HEK293 (cell line): ENCODE data around the gene TAGLN2.

Source experiments
- CTCF ChIA-PET: fragments of 350-600 bp; formaldehyde crosslinking; extraction: SDS; loops from one replicate; lab custom pipeline; 2021; ENCODE audit warnings: antibody characterized with exemption; lab: Yijun Ruan, JAX
- POLR2A ChIA-PET: fragments of 300-600 bp; formaldehyde crosslinking; extraction: SDS; loops from one replicate; lab custom pipeline; 2020; ENCODE audit warnings: antibody characterized with exemption, inconsistent platforms; lab: Yijun Ruan, JAX
- H3K27ac ChIP-seq: fragments of 200-500 bp; sonication (Bioruptor generic); 2 replicates; pipeline ENCODE4 v1.5.1; 2014; ENCODE audit warnings: low read depth, low read length, control low read depth, inconsistent platforms; ENCODE audit errors: extremely low read depth
- H3K36me3 ChIP-seq, 2 experiments: fragments of 200-500 bp in 1 of 2; sonication (Bioruptor generic) in 1 of 2; 1 replicate in 1 of 2; 2 replicates in 1 of 2; pipeline ENCODE4 v1.5.1; 2014 to 2017; ENCODE audit warnings: inconsistent platforms in 2 of 2, low read length in 2 of 2; ENCODE audit not compliant: control insufficient read depth in 2 of 2, insufficient read depth in 1 of 2
- H3K4me1 ChIP-seq: fragments of 200-500 bp; sonication (Bioruptor generic); 2 replicates; pipeline ENCODE4 v1.5.1; 2014; ENCODE audit warnings: mild to moderate bottlenecking, low read length, inconsistent platforms; ENCODE audit not compliant: control insufficient read depth, insufficient read depth
- H3K4me3 ChIP-seq: 2 replicates; pipeline ENCODE4 v1.5.1; 2011; ENCODE audit warnings: low read depth, mild to moderate bottlenecking, control low read depth, low read length, moderate library complexity
- H3K9me3 ChIP-seq: fragments of 200-500 bp; sonication (Bioruptor generic); 2 replicates; pipeline ENCODE4 v1.5.1; 2014; ENCODE audit warnings: low read depth, low read length, inconsistent platforms; ENCODE audit not compliant: control insufficient read depth, insufficient read depth
- GLIS2 ChIP-seq: fragments of 450-650 bp; formaldehyde crosslinking; IDR thresholded peaks from 2 replicates; pipeline ENCODE4 v1.5.1; 2016; ENCODE audit warnings: missing biosample characterization, missing genetic modification characterization
- KLF10 ChIP-seq: fragments of 450-650 bp; IDR thresholded peaks from 2 replicates; pipeline ENCODE4 v1.5.1; 2018; ENCODE audit warnings: missing biosample characterization, mild to moderate bottlenecking, missing genetic modification characterization
- PRDM10 ChIP-seq: fragments of 450-650 bp; formaldehyde crosslinking; IDR thresholded peaks from 2 replicates; pipeline ENCODE4 v1.5.1; 2016; ENCODE audit warnings: missing biosample characterization, missing genetic modification characterization
- SALL2 ChIP-seq: fragments of 450-650 bp; formaldehyde crosslinking; IDR thresholded peaks from 2 replicates; pipeline ENCODE4 v1.5.0; 2017; ENCODE audit warnings: missing biosample characterization, mild to moderate bottlenecking, missing genetic modification characterization, borderline replicate concordance
- YY1 ChIP-seq: fragments of 450-650 bp; formaldehyde crosslinking; IDR thresholded peaks from 2 replicates; pipeline ENCODE4 v1.5.1; 2018; ENCODE audit warnings: missing biosample characterization, missing genetic modification characterization
- ZBTB48 ChIP-seq: fragments of 450-650 bp; formaldehyde crosslinking; IDR thresholded peaks from 2 replicates; pipeline ENCODE4 v1.5.1; 2016; ENCODE audit warnings: missing biosample characterization, missing genetic modification characterization
- ZNF155 ChIP-seq: fragments of 450-650 bp; formaldehyde crosslinking; IDR thresholded peaks from 2 replicates; pipeline ENCODE4 v1.5.1; 2016; ENCODE audit warnings: missing biosample characterization, missing genetic modification characterization
- ZNF169 ChIP-seq: fragments of 450-650 bp; formaldehyde crosslinking; IDR thresholded peaks from 2 replicates; pipeline ENCODE4 v1.5.1; 2016; ENCODE audit warnings: missing biosample characterization, missing genetic modification characterization
- ZNF221 ChIP-seq: fragments of 450-650 bp; formaldehyde crosslinking; IDR thresholded peaks from 2 replicates; pipeline ENCODE4 v1.5.1; 2017; ENCODE audit warnings: missing biosample characterization, missing genetic modification characterization, borderline replicate concordance
- ZNF350 ChIP-seq: fragments of 450-650 bp; formaldehyde crosslinking; IDR thresholded peaks from 2 replicates; pipeline ENCODE4 v1.5.0; 2017; ENCODE audit warnings: missing biosample characterization, mild to moderate bottlenecking, missing genetic modification characterization
- ZNF362 ChIP-seq: fragments of 450-650 bp; formaldehyde crosslinking; IDR thresholded peaks from 2 replicates; pipeline ENCODE4 v1.5.1; 2016; ENCODE audit warnings: missing biosample characterization, missing genetic modification characterization
- ZNF37A ChIP-seq: fragments of 450-650 bp; IDR thresholded peaks from 2 replicates; pipeline ENCODE4 v1.5.1; 2018; ENCODE audit warnings: missing biosample characterization, missing genetic modification characterization
- ZNF514 ChIP-seq: fragments of 450-650 bp; formaldehyde crosslinking; IDR thresholded peaks from 2 replicates; pipeline ENCODE4 v1.5.1; 2016; ENCODE audit warnings: missing biosample characterization, missing genetic modification characterization
- ZNF670 ChIP-seq: fragments of 450-650 bp; formaldehyde crosslinking; IDR thresholded peaks from 2 replicates; pipeline ENCODE4 v1.5.1; 2016; ENCODE audit warnings: missing biosample characterization, missing genetic modification characterization, low read depth
- ZNF692 ChIP-seq: fragments of 450-650 bp; formaldehyde crosslinking; IDR thresholded peaks from 2 replicates; pipeline ENCODE4 v1.5.1; 2016; ENCODE audit warnings: missing biosample characterization, missing genetic modification characterization
- ZNF707 ChIP-seq: fragments of 450-650 bp; formaldehyde crosslinking; IDR thresholded peaks from 2 replicates; pipeline ENCODE4 v1.5.1; 2016; ENCODE audit warnings: missing biosample characterization, missing genetic modification characterization
- ZNF76 ChIP-seq: fragments of 450-650 bp; formaldehyde crosslinking; IDR thresholded peaks from 2 replicates; pipeline ENCODE4; 2016; ENCODE audit warnings: low read depth, missing biosample characterization, missing genetic modification characterization, borderline replicate concordance
- TF ChIP-seq, protein P1 (sequence below): fragments of 450-650 bp; formaldehyde crosslinking; IDR thresholded peaks from 2 replicates; pipeline ENCODE4 v1.5.1; 2017; ENCODE audit warnings: missing biosample characterization, missing genetic modification characterization
- TF ChIP-seq, protein P2 (sequence below): fragments of 450-650 bp; formaldehyde crosslinking; IDR thresholded peaks from 2 replicates; pipeline ENCODE4 v1.5.1; 2016; ENCODE audit warnings: missing biosample characterization, missing genetic modification characterization, borderline replicate concordance

Gene TAGLN2

GRCh38 chr1:159924791-159925718 lies at the start of gene TAGLN2 (continued):
- TF ChIP-seq ZBTB48 (tag by site-specific recombination) (peak; percentile 51; the same call in 1 of the 2 replicates), GLIS2 (tag by site-specific recombination) (peak; percentile 67; the same call in 1 of the 2 replicates), ZNF707 (tag by site-specific recombination) (no peak)
- TF ChIP-seq, all 188 proteins: peak for 54

GRCh38 chr1:159974350-159974965 lies 49.2 kb upstream of the TAGLN2 start:
- CTCF ChIA-PET, result interaction anchor here (2.0 kb wide), 1 partner anchor 32 kb away, joined by 7 read pairs; no protein-coding TSS in a partner anchor
- POLR2A ChIA-PET, result no interaction called here
- H3K4me3 ChIP-seq, result no peak overlapping the region
- TF ChIP-seq ZNF37A (tag by site-specific recombination) (no peak), ZNF670 (tag by site-specific recombination) (no peak), ZNF76 (tag by site-specific recombination) (no peak), ZNF350 (no peak), SALL2 (tag by site-specific recombination) (no peak), ZNF707 (tag by site-specific recombination) (no peak), ZNF692 (tag by site-specific recombination) (no peak), ZNF221 (tag by site-specific recombination) (no peak), ZNF514 (tag by site-specific recombination) (no peak), ZNF155 (tag by site-specific recombination) (no peak), ZNF362 (tag by site-specific recombination) (no peak), PRDM10 (tag by site-specific recombination) (no peak), ZNF169 (tag by site-specific recombination) (no peak), YY1 (tag by site-specific recombination) (no peak), KLF10 (no peak)
- TF ChIP-seq, protein P1, sequence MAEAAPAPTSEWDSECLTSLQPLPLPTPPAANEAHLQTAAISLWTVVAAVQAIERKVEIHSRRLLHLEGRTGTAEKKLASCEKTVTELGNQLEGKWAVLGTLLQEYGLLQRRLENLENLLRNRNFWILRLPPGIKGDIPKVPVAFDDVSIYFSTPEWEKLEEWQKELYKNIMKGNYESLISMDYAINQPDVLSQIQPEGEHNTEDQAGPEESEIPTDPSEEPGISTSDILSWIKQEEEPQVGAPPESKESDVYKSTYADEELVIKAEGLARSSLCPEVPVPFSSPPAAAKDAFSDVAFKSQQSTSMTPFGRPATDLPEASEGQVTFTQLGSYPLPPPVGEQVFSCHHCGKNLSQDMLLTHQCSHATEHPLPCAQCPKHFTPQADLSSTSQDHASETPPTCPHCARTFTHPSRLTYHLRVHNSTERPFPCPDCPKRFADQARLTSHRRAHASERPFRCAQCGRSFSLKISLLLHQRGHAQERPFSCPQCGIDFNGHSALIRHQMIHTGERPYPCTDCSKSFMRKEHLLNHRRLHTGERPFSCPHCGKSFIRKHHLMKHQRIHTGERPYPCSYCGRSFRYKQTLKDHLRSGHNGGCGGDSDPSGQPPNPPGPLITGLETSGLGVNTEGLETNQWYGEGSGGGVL (tag by site-specific recombination), result no peak
- TF ChIP-seq, protein P2, sequence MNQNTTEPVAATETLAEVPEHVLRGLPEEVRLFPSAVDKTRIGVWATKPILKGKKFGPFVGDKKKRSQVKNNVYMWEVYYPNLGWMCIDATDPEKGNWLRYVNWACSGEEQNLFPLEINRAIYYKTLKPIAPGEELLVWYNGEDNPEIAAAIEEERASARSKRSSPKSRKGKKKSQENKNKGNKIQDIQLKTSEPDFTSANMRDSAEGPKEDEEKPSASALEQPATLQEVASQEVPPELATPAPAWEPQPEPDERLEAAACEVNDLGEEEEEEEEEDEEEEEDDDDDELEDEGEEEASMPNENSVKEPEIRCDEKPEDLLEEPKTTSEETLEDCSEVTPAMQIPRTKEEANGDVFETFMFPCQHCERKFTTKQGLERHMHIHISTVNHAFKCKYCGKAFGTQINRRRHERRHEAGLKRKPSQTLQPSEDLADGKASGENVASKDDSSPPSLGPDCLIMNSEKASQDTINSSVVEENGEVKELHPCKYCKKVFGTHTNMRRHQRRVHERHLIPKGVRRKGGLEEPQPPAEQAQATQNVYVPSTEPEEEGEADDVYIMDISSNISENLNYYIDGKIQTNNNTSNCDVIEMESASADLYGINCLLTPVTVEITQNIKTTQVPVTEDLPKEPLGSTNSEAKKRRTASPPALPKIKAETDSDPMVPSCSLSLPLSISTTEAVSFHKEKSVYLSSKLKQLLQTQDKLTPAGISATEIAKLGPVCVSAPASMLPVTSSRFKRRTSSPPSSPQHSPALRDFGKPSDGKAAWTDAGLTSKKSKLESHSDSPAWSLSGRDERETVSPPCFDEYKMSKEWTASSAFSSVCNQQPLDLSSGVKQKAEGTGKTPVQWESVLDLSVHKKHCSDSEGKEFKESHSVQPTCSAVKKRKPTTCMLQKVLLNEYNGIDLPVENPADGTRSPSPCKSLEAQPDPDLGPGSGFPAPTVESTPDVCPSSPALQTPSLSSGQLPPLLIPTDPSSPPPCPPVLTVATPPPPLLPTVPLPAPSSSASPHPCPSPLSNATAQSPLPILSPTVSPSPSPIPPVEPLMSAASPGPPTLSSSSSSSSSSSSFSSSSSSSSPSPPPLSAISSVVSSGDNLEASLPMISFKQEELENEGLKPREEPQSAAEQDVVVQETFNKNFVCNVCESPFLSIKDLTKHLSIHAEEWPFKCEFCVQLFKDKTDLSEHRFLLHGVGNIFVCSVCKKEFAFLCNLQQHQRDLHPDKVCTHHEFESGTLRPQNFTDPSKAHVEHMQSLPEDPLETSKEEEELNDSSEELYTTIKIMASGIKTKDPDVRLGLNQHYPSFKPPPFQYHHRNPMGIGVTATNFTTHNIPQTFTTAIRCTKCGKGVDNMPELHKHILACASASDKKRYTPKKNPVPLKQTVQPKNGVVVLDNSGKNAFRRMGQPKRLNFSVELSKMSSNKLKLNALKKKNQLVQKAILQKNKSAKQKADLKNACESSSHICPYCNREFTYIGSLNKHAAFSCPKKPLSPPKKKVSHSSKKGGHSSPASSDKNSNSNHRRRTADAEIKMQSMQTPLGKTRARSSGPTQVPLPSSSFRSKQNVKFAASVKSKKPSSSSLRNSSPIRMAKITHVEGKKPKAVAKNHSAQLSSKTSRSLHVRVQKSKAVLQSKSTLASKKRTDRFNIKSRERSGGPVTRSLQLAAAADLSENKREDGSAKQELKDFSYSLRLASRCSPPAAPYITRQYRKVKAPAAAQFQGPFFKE (tag by site-specific recombination), result no peak

More at GRCh38 chr1:159974350-159974965, 49.2 kb upstream of the TAGLN2 start:
- Histone ChIP-seq H3K27ac (no peak overlapping the region), H3K9me3 (no peaks in the 10 kb centered on the region), H3K36me3 (no peaks in the 10 kb centered on the region), H3K4me1 (no peaks in the 10 kb centered on the region)
